ENCODE data around the gene RAB31. TPM values are rescaled to one million over a fixed set of nuclear protein-coding genes. Genes with fewer than 3 reads are reported as not detected.

Gene RAB31
- total and polyA plus RNA-seq, 2 of the 13 experiments (the other 11 are each of a cell fraction or from before 2014, with no cell fraction given) = 1.1 to 1.7 TPM

- H3K79me2 ChIP-seq (ENCODE audit: insufficient read depth, low read length) = no peaks in the 10 kb centered on the region
Measured at GRCh38 chr18:9870431-9871008, 162.4 kb downstream of the RAB31 start.

More at GRCh38 chr18:9870431-9871008, 162.4 kb downstream of the RAB31 start:
- 64% methylated on average over 4 of the region's 4 CpGs for WGBS (ENCODE audit: low lambda C conversion rate)
- Histone ChIP-seq H3K4me3 (replicated peaks in 1 of 3; ENCODE audit: insufficient read depth in 1 of 3, low read depth in 2 of 3, low read length in 3 of 3) (no peak overlapping the region), H3K4me2 (ENCODE audit: low read depth, low read length) (peak overlapping the region; percentile 39), H4K20me1 (ENCODE audit: insufficient read depth, low read length) (no peaks in the 10 kb centered on the region), H2AFZ (ENCODE audit: low read length) (no peak overlapping the region), H3K4me1 (ENCODE audit: insufficient read depth, low read length) (peaks cover 29% of the 10 kb centered on the region), H3K27me3 (ENCODE audit: control insufficient read depth in 1 of 2, insufficient read depth in 2 of 2, low read length in 2 of 2) (no peaks in the 10 kb centered on the region; a peak in 1 of 5 replicates), H3K27ac (ENCODE audit: extremely low read length, insufficient read depth, low read length) (peak overlapping the region; percentile 35), H3K9me3 (ENCODE audit: low read length) (peaks cover 11% of the 10 kb centered on the region), H3K36me3 (replicated peaks in 1 of 2; ENCODE audit: control insufficient read depth in 1 of 2, insufficient read depth in 2 of 2, low read length in 2 of 2) (no peaks in the 10 kb centered on the region), H3K9ac (ENCODE audit: insufficient read depth, low read depth, low read length) (no peak overlapping the region)
- BruUV-seq (replicated peaks) = no TSS peak
- DNase-seq (ENCODE audit: low spot score) (no peak), FAIRE-seq (no peak), ATAC-seq (peak; percentile 43)
- POLR2A ChIA-PET = interaction anchor here (0.9 to 2.3 kb wide), 9 partner anchors 14 to 82 kb away, joined by 3 to 19 read pairs (median 5); partner anchors contain the start of genes TXNDC2 and VAPA
- intact Hi-C loops (cut with micrococcal nuclease; ENCODE audit: unreplicated experiment) (no loop called here), in situ Hi-C loops (cut with HindIII; ENCODE audit: extremely low pct_ligation_motif_present, low pct_unique_long_range_greater_than_20kb) (no loop called here)
- CTCF ChIA-PET (ENCODE audit: low intra/inter-chr PET ratio, low total read pairs) = no interaction called here
- TF ChIP-seq ZFP1 (CRISPR knock-in tag; IDR thresholded peaks at IDR 0.05) (no peak), MLXIP (CRISPR knock-in tag; IDR thresholded peaks at IDR 0.05; ENCODE audit: borderline replicate concordance) (no peak), ZNF501 (CRISPR knock-in tag; IDR thresholded peaks at IDR 0.05) (no peak), POLR2AphosphoS5 (IDR thresholded peaks at IDR 0.05; ENCODE audit: low read depth, low read length) (no peak), KDM3A (CRISPR knock-in tag; IDR thresholded peaks at IDR 0.05; ENCODE audit: low read depth) (no peak), ZNF552 (CRISPR knock-in tag; IDR thresholded peaks at IDR 0.05; ENCODE audit: borderline replicate concordance) (no peak), ZMYM2 (CRISPR knock-in tag; IDR thresholded peaks at IDR 0.05) (no peak), SRSF1 (optimal IDR thresholded peaks at IDR 0.05; ENCODE audit: low read depth, low read length) (no peak), ARNTL (CRISPR knock-in tag; IDR thresholded peaks at IDR 0.05) (no peak), KDM5B (CRISPR knock-in tag; IDR thresholded peaks at IDR 0.05; ENCODE audit: borderline replicate concordance) (no peak), MXD1 (CRISPR knock-in tag; IDR thresholded peaks at IDR 0.05) (no peak), TOE1 (CRISPR knock-in tag; IDR thresholded peaks at IDR 0.05) (no peak)
